RWPE1 (cell line): ENCODE data around the gene POTEB3.
"Not testable (repeated sequence)": the region's sequence is repeated elsewhere in the genome, so short reads cannot be mapped to it uniquely, and the experiment has no call there.

Experiments
- CTCF ChIA-PET: fragments of 350-600 bp; sonication (Branson Sonifier 250); formaldehyde crosslinking; extraction: SDS; loops from one replicate; lab custom pipeline; 2021; lab: Yijun Ruan, JAX
- POLR2A ChIA-PET: fragments of 400-600 bp; formaldehyde crosslinking; extraction: SDS; loops from one replicate; lab custom pipeline; 2020; ENCODE audit warnings: antibody characterized with exemption; ENCODE audit not compliant: low non-redundant PET; lab: Yijun Ruan, JAX
- DNase-seq: peaks from one replicate; pipeline ENCODE4 v3.0.0; 2012; ENCODE audit warnings: low spot score
- H3K27ac ChIP-seq: fragments of 450-650 bp; 2 replicates; pipeline ENCODE4 v1.5.1; 2017

POTEB3 gene

DNA sequence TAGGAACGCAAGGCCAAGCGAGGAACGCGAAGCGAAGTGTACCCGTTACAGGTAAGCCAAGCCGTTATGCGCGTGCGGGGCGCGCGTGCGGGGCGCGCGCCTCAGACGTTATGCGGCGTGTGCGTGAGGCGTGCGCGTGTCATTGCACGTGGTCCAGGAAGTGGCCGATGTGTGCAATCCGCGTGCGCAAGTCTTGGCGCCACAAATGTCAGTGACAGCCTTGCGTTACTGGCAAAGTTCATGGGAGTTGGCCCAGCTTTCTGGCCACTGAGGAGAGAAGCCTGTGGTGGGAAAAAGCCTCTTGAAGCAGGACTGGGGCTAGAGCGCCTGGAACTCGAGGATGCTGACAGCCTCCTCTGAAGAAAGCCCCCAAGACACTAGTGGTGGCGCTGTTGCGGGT, at the start of gene POTEB3:
POTEB3 (minus strand) TSS at position 101 of the 400 bp plus-strand sequence. CDS start 488 bp downstream, outside the sequence.
- H3K27ac ChIP-seq, CTCF ChIA-PET, DNase-seq, POLR2A ChIA-PET: not testable (repeated sequence)

DNA sequence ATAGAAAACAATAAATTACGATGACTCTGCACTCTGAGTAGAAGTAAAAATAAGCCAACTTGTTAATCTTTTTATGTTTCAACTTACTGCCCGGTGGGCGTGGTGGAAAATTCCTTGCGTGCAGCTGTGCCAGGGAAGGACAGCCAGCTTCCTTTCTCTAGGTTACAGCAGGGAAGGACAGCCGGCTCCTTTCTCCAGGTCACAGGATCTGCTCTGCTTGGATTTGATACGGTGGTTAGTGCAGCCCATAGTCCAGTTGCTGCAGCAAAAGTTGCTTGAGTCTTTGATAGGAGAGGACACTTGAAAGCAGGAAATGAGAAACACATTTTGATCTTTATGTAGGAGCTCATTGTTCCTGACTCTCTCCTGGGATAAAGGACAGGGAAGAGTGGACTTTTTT, 13.4 kb upstream of the POTEB3 start:
- DNase-seq, H3K27ac ChIP-seq, CTCF ChIA-PET, POLR2A ChIA-PET: not testable (repeated sequence)

DNA sequence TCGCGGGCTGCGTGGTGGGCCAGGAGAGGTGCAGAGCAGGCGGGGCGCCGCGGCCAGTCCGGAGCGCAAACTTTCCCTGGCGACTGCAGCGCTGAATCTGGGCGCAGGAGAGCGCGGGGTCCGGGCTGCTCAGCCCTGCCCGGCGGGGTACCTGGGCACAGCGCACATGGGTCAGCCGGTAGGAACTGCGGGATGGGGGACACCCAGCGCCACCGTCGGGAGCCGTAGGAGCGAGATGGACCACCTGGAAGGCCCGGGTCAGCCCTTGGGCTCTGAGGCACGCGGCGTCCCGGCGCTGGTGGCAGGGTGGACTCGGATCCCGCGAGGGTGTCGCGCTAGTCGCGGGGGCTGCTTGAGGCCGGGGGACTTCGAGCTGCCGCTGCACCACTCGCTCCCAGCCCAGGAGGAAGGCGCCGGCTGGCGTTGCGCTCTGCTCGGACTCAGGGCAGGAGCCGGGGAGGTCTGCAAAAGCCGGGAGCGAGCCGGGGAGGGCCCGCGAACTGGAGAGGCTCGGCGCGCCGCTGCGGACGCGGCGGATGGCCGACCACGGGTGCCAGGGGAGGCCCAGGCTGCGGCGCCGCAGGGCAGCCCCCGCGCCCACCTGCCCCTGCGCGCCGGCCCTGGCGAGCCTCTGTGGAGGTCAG, 11.7 kb upstream of the POTEB3 start:
- POLR2A ChIA-PET, H3K27ac ChIP-seq, CTCF ChIA-PET, DNase-seq: not testable (repeated sequence)

DNA sequence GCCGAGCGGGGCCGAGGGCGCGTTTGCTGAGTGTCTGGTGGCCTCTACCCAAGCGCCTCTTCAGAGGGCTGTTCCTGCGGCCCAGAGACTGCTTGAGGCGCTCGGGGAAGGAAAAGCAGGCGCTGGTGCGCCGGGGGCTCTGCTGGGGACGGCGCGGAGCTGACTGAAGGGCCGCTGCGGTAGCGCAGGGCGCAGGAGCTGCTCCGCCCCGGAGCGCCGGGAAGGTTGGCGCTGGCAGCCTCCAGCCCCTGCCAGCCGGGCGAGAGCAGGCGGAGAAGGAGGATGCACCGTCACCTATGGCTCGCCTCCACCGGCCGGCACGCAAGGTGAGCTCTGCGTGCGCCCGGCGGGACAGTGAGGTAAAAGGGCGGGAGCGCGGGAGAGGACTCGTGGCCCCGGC, 11.2 kb upstream of the POTEB3 start:
- CTCF ChIA-PET, H3K27ac ChIP-seq, POLR2A ChIA-PET, DNase-seq: not testable (repeated sequence)

DNA sequence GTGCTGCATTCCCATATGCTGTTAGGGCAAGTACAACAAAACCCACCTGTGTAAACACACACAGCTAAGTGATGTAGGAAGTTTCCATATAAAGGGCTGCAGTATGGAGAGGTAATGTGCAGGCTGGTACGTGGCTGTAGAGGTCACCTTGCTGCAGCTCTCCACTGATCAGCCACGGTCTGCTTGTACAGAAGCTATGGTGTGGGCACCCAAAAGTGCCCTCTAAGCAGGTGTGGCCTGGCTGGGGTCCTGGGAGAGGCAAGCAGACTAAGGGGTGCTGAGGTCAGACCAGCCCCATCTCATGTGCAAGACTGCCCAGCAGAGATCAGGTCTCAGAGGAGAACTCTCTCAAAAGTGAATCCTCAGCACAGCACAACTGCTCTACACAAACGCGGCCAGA, 32.9 kb downstream of the POTEB3 start:
- DNase-seq, CTCF ChIA-PET, H3K27ac ChIP-seq, POLR2A ChIA-PET: not testable (repeated sequence)

DNA sequence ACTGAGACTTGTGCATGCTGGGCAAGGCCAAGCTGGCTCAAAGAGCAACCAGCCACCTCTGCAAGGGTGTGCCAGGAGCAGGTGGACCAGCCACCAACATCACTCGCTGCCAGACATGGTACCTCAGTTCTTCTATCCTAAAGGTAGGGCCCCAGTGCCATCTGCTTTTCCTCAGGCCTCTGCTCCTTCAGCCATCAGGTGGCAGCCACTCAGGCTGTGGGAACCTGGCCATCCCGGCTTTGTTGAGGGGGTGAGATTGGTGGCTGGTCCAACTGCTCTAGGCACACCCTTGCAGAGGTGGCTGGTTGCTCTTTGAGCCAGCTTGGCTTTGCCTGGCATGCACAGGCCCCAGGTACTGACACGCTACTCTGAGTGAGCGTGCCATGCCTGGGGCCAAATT, 38.8 kb downstream of the POTEB3 start:
- H3K27ac ChIP-seq, DNase-seq, CTCF ChIA-PET, POLR2A ChIA-PET: not testable (repeated sequence)

DNA sequence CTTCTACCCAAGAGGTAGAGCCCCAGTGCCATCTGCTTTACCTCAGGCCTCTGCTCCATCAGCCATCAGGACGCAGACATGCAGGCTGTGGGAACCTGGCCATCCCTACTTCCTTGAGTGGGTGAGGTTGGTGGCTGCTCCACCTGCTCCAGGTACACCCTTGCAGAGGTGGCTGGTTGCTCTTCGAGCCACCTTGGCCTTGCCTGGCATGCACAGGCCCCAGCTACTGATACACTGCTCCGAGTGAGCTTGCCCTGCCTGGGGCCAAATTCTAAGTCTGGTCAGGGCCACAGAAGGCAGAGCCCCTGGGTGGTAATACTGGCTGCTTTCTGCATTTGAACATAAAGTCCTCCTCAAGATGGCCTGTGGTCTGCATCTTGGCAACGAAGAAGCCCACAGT, 41.2 kb downstream of the POTEB3 start:
- POLR2A ChIA-PET, DNase-seq, H3K27ac ChIP-seq, CTCF ChIA-PET: not testable (repeated sequence)

DNA sequence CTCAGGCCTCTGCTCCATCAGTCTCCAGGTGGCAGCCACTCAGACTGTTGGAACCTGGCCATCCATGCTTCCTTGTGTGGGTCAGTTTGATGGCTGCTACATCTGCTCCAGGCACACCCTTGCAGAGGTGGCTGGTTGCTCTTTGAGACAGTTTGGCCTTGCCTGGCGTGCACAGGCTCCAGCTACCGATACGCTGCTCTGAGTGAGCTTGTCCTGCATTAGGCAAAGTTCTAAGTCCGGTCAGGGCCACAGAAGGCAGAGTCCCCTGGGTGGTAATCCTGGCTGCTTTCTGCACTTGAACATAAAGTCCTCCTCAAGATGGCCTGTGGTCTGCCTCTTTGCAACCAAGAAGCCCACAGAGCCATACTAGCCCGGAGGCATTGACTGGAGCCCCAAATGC, 41.8 kb downstream of the POTEB3 start:
- POLR2A ChIA-PET, CTCF ChIA-PET, DNase-seq, H3K27ac ChIP-seq: not testable (repeated sequence)

DNA sequence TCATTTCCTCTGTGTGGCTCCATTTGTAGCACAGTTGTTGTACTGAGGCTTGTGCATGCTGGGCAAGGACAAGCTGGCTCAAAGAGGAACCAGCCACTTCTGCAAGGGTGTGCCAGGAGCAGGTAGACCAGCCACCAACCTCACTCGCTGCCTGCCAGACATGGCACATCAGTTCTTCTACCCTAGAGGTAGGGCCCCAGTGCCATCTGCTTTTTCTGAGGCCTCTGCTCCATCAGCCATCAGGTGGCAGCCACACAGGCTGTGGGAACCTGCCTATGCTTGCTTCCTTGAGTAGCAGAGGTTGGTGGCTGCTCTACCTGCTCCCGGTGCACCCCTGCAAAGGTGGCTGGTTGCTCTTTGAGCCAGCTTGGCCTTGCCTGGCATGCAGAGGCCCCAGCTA, 42.6 kb downstream of the POTEB3 start:
- DNase-seq, H3K27ac ChIP-seq, CTCF ChIA-PET, POLR2A ChIA-PET: not testable (repeated sequence)

DNA sequence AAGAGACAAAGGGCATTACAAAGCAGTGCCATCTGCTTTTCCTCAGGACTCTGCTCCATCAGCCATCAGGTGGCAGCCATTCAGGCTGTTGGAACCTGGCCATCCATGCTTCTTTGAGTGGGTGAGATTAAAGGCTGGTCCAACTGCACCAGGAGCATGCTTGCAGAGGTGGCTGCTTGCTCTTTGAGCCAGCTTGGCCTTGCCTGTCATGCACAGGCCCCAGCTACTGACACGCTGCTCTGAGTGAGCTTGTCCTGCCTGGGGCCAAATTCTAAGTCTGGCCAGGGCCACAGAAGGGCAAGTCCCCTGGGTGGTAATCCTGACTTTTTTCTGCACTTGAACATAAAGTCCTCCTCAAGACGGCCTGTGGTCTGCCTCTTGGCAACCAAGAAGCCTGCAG, 43.1 kb downstream of the POTEB3 start:
- CTCF ChIA-PET, DNase-seq, POLR2A ChIA-PET, H3K27ac ChIP-seq: not testable (repeated sequence)

DNA sequence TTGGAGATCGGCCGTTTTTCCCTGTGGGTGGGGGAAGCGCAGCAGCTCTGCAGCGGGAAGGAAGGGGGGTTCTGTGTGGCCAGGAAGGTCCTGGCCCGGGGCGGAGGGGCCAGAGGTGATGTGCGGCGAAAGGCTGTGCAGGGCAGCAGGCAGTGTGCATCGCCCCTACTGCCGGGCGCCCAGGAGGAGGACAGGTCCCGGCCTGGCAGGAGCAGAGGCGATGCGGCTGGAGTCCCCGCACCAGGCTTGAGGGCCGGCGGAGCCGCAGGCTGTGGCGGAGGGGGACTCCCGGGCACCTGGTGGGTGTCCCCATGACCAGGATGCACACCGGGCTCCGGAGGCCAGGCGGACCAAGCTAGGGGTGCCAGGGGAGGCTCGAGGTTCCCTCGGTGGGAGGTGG, 54.3 kb downstream of the POTEB3 start:
- DNase-seq, CTCF ChIA-PET, H3K27ac ChIP-seq, POLR2A ChIA-PET: not testable (repeated sequence)

DNA sequence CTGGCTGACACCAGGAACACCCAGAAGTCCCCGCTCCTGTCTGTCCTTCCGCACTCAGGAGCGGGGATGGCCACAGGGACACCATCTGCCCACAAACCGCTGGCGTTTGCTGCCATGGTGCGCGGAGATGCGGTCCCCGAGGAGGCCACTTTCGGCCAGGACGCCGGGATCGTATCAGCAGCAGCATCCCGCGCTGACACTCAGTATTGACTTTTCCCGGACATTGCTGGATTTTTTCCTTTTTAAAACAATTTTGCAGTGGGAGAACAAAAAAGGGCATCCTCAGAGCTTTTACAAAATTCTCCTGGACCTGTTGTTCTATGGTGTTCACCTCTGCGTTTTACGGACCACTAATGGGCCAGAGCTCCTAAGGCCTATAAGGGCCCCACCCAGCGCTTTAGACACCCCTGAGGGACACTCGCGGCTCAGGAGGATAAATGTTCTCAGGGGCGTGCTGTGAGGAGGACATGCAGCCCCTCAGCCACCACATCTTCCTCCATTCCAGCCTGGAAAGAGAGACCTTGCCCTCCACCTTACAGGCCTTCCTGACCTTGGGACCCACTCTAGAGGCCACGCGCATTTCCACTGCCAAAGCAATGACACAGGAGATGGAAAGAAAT, 56.3 kb downstream of the POTEB3 start:
- DNase-seq, POLR2A ChIA-PET, H3K27ac ChIP-seq, CTCF ChIA-PET: not testable (repeated sequence)

DNA sequence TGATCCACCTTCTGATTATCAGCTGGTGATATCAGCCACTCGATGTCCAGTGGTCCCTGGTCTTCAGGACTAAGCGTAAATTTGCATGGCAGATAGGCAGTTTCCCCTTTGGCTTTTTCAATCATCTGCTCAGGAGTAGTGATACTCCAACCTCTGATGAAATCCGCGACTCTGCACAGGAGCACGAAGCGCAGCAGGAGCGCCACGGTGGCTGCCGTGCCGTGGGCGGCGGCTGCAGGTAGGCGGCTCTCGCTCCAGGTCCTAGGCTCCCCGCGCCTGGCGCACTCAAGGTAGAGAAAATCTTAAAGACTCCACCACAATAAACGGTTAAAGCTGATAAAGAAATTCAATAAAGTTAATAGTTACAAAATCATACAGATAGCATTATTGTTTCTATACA, 66.6 kb downstream of the POTEB3 start:
- POLR2A ChIA-PET = not testable (repeated sequence)

DNA sequence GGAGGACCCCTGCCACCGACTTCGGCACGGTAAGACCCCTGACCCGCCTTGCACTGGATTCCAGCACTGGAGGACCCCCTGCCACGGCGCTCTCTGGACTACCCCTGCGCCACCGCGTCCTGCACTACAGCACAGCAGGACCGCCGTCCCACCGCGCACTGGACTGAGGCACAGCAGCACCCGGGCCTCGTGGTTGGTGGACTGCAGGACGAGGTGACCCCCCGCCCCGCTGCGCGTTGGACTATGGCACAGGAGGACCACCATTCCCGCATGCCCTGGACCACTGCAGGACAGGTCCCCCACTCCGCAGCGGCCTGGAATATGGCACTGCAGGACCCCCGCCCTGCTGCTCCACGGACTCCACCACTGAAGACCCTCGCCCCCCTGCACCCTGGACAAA, 71.1 kb downstream of the POTEB3 start:
- H3K27ac ChIP-seq, POLR2A ChIA-PET, DNase-seq, CTCF ChIA-PET: not testable (repeated sequence)

More for the DNA sequence above, 66.6 kb downstream of the POTEB3 start:
- DNase-seq, H3K27ac ChIP-seq, CTCF ChIA-PET: not testable (repeated sequence)

DNA sequence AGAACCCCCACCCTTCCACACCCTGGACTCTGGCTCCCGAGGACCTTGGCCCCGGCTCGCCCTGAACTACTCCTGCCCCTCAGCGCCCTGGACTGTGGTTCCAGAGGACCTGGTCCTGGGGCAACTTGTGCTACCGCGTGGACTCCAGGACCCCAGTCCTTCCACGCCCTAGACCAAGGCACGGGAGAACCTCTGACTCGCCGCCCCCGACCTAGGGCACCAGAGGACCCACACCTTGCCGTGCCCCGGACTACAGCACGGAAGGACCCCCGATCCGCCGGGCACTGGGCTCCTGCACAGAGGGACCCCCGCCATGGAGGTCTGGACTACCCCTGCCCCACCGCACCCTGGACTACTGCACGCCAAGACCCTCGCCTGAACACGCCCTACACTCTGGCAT, 71.7 kb downstream of the POTEB3 start:
- CTCF ChIA-PET, POLR2A ChIA-PET, DNase-seq, H3K27ac ChIP-seq: not testable (repeated sequence)
